GDM1 (cell line): ENCODE results near the gene SLC19A1.

Source experiments
- DNase-seq: peaks from one replicate; lab custom pipeline; 2025; lab: John Stamatoyannopoulos, UW

Gene SLC19A1

GRCh38 chr21:45517249-45518065 lies 24.8 kb downstream of the SLC19A1 start:
- DNase-seq, result no peak

GRCh38 chr21:45516671-45517151 lies 25.5 kb downstream of the SLC19A1 start:
- DNase-seq, result no peak

- DNase-seq, result no peak
Measured at GRCh38 chr21:45516071-45516670, 26.1 kb downstream of the SLC19A1 start.

- DNase-seq, result no peak
Measured at GRCh38 chr21:45515241-45516061, 26.8 kb downstream of the SLC19A1 start.

- no peak for DNase-seq
Measured at GRCh38 chr21:45514311-45515021, 27.8 kb downstream of the SLC19A1 start.

GRCh38 chr21:45513741-45514310 lies 28.4 kb downstream of the SLC19A1 start:
- DNase-seq, result no peak

- DNase-seq, result no peak
Measured at GRCh38 chr21:45513003-45513717, 29.1 kb downstream of the SLC19A1 start.

GRCh38 chr21:45512626-45513002 lies 29.6 kb downstream of the SLC19A1 start:
- no peak for DNase-seq

GRCh38 chr21:45511661-45512431 lies 30.4 kb downstream of the SLC19A1 start:
- DNase-seq, result no peak

GRCh38 chr21:45511007-45511406 lies 31.2 kb downstream of the SLC19A1 start:
- DNase-seq, result no peak

- DNase-seq, result no peak
Measured at GRCh38 chr21:45510466-45510955, 31.7 kb downstream of the SLC19A1 start.

GRCh38 chr21:45509566-45510465 lies 32.4 kb downstream of the SLC19A1 start:
- no peak for DNase-seq

GRCh38 chr21:45508607-45509565 lies 33.4 kb downstream of the SLC19A1 start:
- no peak for DNase-seq

GRCh38 chr21:45507888-45508508 lies 34.2 kb downstream of the SLC19A1 start:
- DNase-seq, result no peak

- no peak for DNase-seq
Measured at GRCh38 chr21:45507523-45507875, 34.7 kb downstream of the SLC19A1 start.

GRCh38 chr21:45506836-45507522 lies 35.3 kb downstream of the SLC19A1 start:
- no peak for DNase-seq
